ENCODE measurements around the gene PRKCQ.

GRCh38 chr10:6431186-6431585 lies 148.9 kb downstream of the PRKCQ start:
- TF ChIP-seq CTBP1 (IDR thresholded peaks at IDR 0.05; ENCODE audit: borderline replicate concordance), result no peak
- no peak for TF ChIP-seq FOXK2 (IDR thresholded peaks at IDR 0.05)
- no peak for TF ChIP-seq ARNT (IDR thresholded peaks at IDR 0.05)
- no peak for TF ChIP-seq FOXM1 (IDR thresholded peaks at IDR 0.05; ENCODE audit: borderline replicate concordance)
- no peak for TF ChIP-seq SP1 (IDR thresholded peaks at IDR 0.05)

All from HEK293T (cell line).